ENCODE measurements around the gene LRMDA. TPM values are rescaled to one million over a fixed set of nuclear protein-coding genes. Genes with fewer than 3 reads are reported as not detected.
A peak's percentile ranks its signal among the peaks of the same experiment; 100 is the strongest.

LRMDA gene
- total RNA-seq, 1 experiment from 2014 or later = not detected

DNA sequence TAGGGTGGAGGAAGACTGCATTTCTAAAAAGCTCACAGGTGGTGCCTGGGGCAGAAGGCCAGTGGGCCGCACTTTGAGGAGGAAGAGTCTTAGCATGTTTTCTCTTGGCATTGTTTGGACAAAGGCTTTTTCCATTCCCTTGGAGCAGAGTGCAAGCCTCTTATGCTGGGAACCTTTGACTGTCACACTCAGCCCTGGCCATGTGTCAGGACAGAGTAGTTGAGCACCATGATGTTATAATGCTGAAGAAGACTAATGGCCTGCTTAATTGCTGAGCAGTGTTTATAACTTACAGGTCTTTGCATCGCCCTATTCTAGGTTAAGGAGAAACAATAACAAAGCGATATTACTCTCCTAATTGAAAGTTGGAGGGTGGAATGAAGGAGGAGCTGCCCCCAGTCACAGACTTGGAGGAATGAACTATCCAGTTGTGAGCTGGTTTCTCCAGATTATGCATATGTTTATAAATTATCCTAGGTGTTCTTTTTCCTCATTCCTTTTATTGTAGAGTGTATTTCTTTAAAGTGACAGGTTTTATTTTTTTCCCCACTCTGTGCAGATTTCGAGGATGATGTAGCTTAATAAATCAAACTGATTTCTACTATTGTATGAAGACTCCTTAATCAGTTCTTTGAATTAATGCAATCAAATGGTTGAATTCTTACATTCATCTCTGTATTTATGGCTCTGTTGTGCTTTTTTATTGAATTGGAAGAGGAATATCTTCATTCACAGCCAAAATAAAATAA lies 767.0 kb downstream of the LRMDA start:
- DNase-seq (ENCODE audit: low read depth) = no peak

DNA sequence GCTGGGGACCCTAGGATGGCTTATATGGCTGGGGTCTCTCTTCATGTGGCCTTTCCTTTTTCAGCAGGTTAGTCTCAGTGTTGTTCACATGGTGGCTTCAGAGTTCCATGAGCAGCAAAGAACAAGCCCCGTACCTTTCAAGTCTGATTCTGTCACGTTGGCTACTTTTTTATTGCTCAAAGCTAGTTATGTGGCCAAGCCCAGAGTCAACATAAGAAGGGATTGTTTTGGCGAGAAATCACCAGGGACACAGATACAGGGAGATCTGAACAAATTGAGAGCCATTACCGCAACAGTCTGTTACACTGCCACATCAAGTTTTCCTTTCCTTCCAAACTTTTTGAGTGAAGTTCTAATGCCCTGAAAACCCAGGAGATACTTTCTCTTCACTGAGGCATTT lies 770.5 kb downstream of the LRMDA start:
- DNase-seq (ENCODE audit: low read depth) = no peak

DNA sequence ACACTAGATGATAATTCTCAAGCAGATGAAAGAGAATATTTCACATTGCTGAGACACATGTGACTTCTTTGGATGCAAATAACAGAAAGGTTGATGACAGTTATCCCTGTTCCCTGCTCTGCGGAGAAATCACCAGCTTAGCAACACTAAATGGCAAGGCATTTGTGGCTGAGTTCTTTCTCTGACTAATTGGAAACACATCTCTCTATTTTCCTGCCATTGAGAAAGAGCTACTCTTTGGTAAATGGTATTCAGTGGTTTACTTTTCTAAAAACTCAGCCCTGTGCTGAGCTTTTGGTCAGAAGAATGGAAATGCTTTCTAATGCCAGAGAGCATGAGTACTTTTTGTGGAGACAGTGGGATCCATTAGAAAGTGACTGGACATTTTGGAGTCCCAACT lies 771.4 kb downstream of the LRMDA start:
- no peak for DNase-seq (ENCODE audit: low read depth)

DNA sequence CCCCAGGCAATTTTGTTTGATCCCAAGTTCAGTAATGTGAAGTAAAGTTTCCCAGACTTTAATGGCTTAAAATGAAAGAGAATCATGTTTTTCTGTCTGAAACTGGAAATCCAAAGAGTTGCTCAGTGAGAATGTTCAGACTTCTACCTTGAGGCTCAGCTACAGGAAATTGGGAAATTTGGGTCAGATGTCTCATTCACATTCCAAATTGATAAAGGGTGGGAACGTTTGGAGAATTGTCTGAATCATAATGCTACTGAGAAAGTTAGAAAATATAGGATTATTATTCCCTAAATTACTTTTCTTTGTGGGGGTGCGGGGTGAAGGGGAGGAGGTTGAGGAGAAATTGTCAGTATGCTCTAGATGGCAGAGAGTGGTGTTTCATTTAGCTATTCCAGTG lies 773.9 kb downstream of the LRMDA start:
- no peak for DNase-seq (ENCODE audit: low read depth)

DNA sequence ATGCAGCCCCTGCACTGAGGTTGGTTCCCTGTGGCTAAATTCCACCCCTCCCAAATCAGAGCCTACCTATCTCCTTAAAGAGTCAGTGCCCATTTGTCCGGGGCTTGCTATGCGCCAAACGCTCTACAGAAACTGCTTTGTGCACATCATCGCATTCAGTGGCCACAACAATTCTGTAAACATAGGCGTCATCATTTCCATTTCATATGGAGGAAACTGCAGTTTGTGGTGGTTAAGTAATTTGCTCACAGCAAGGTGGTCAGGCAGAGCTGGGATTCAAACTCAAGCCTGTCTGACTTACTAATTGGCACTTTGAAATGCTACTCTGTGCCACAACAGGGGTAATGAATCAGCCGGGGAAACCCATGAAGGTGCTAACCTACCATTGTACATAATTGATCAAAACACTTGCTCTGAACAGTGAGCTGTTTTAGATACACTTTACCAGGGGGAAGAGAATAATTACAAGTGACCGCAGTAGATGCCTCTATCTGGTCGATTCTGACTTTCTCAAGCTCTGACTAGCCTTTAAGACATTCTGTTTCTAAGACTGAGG lies 775.5 kb downstream of the LRMDA start:
- DNase-seq (ENCODE audit: low read depth) = peak; percentile 2

DNA sequence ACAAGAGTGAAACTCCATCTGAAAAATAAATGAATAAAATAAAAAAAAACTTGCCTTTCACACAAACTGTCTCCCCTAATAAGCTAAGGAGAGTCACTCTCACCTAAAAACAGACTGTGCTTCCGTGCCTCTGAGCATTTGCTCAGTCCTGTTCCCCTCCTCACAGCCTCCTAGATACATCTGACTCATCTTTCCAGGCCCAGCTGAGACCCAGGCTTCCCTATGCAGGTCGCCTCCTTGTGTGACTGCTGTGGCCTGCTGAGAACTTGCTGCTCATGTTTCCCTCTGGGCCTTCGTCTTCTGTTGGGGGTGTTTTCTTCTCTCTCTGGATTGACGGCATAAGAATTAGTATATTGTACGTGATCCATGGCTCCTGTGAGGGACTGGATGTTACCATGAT lies 777.7 kb downstream of the LRMDA start:
- peak; percentile 8 for DNase-seq (ENCODE audit: low read depth)

DNA sequence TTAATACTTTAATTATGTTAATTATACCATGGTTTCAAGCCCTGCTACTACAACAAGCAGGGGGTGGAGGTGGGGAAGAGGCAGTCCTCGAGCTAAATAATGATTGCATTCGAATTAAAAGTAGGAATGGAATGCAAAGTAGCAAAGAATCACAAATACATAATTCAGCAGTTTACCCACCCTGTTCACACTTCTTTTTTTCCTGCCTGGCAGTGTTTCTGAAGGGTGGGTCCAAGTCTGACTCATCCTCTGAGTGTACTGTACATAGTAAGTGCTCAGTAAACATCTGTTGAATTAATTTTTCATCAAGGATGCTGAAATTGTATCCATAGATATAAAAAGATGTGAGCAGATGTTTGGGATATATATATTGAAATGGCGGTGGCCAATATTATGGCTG lies 778.8 kb downstream of the LRMDA start:
- no peak for DNase-seq (ENCODE audit: low read depth)

DNA sequence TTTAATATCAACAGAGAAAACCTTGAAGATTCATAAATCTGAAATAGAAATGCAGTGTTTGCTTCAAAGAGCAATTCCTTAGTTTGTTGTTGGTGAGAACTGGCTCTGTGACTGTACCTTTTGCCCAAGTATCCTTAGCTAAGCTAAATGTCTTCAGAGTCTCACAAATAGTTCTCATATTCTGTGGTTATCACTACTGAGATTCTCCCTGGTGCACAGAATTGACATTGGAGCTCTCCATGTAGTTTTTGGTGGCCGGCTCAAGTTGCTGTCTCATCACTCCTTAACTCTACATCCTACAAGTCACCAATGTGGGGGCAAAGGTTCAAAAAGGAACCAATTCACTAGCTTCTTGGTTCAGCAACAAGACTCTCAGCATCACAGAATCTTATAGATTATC lies 780.3 kb downstream of the LRMDA start:
- DNase-seq (ENCODE audit: low read depth) = no peak

DNA sequence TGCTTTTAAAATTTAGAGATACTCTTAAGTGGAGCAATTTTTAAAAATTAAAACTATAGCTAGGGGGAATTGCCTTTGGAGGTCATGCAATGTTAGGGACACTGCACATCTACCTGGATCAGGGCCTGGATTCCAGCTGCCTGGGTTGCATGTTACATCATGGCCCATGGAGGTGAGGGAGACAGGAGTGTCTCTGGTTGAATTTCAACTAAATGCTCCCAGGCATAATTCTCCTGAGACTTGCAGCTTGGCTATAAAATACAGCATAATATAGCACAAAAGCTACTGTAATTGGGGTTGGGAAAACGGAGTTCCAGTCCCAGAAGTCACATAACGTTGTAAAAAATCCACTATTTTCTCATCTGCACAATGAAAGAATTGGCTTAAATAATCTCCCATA lies 782.5 kb downstream of the LRMDA start:
- DNase-seq (ENCODE audit: low read depth) = no peak

DNA sequence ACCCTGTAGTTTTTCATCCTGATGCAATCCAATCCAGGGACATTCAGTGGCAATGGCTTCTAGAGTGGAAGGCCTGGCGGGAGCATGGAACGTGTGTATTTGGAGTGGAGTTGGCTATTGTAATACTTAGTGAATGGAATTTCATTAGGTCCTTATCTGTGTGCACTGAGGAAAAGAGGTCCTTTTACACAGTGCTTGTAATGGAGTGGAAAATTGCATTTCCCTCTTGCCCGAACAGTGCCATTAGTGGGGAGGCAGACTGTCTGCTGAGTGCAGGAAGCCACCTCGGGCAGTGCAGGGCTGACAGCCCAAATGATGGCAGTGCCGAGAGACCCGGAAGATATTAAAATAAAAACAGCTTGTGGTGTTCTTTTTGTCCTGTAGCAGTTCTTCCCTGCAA lies 786.6 kb downstream of the LRMDA start:
- DNase-seq (ENCODE audit: low read depth) = no peak

DNA sequence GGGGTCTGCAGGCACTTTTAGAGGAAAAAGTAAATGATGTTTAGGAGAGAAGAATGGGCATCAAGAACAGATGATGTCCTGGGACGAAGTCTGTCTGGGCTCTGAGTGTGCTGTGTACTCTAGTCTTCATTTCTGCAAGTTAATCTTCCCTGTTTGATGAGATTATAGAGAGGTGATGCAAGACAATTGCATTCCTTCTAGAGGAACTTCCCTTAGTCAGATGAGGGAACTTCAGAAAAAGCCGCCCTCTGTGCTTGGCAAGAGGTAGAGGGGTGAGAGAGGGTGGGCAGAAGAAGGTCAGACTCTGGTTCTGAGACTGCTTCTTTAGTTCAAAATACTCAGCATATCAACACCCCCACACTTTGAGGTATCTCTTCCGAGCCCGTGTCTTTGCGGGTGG lies 797.9 kb downstream of the LRMDA start:
- no peak for DNase-seq (ENCODE audit: low read depth)

DNA sequence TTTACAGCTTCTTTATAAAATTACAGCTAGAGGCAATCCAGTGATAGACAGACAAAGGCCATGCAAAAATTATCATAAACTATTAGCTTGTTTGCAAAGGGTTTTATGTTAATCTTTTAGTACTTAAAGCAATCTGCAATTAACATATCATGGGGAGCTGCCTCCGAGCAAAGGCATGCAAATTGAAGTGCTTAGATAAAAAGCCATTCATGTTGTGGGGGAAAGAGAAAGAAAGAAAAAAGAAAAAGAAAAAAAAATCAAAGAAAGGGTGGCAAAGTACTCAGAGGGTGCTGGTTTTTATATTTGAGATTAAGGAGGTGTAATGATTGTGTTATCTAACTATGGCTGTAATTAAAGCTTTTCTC lies 799.5 kb downstream of the LRMDA start:
- DNase-seq (ENCODE audit: low read depth) = no peak

DNA sequence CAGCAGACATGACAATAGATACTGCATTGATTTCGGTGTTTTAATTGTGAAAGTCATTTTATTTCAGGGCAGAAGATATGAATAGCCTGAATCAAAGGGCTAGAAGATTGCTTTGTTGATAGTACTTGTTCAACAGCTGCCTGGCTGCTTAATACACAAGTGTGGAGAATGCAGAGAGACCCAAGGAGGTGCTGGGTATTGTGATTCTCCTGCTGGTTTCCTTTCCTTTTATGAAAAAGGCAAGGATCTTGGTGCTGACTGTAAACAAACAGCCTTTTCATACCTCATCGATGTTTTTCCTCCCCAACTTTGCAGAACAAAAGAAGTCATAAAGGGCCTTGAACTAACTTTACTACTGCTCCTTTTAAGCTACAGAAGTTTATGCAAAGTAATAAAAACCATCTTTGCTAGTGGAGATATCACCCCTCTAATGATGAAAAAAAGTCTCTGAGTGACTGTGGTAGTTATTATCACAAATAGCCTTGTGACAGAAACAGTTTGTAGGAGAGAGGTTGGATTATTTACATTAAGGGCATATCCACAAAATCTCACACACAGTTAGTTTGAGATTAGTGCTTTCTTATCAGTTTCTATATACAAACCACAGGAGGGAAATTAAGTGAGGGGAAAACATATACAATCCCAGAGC lies 800.0 kb downstream of the LRMDA start:
- DNase-seq (ENCODE audit: low read depth) = no peak

DNA sequence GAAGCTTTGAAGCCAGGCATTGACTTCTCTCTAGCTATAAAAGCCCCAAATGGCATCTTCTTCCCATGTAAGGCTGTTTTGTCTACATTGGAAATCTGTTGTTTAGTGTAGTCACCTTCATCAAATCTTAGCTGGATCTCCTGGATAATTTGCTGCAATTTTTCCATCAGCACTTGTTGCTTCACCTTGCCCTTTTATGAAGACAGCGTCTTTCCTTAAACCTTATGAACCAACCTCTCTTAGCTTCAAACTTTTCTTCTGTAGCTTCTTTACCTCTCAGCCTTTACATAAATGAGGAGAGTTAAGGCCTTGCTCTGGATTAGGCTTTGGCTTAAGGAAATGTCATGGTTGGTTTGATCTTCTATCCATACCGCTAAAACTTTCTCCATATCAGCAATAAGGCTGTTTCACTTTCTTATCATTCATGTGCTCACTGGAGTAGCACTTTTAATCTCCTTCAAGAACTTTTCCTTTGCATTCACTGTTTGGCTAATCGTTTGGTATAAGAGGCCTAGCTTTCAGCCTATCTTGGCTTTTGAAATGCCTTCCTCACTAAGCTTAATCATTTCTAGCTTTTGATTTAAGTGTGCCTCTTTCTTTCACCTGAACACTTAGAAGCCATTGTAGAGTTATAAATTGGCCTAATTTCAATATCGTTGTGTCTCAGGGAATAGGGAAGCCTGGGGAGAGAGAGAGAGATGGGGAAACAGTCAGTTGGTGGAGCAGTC lies 803.2 kb downstream of the LRMDA start:
- no peak for DNase-seq (ENCODE audit: low read depth)

DNA sequence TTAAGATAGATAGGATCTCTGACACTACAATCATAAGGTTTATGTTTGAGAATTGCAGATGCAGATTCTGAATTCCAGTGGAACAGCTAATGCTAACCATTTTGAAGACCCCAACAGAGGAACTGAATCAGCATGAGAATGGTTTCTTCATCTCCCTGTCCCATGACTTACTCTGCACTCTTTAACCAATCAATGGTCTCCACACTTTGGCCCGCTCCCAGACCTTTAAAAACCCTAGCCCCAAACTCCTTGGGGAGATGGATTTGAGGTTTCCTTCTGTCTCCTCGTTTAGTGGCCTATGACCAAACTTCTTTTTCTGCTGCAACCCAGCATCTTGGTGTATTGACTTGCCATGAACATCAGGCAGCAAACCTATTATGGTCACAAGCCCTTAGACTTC lies 804.9 kb downstream of the LRMDA start:
- no peak for DNase-seq (ENCODE audit: low read depth)

DNA sequence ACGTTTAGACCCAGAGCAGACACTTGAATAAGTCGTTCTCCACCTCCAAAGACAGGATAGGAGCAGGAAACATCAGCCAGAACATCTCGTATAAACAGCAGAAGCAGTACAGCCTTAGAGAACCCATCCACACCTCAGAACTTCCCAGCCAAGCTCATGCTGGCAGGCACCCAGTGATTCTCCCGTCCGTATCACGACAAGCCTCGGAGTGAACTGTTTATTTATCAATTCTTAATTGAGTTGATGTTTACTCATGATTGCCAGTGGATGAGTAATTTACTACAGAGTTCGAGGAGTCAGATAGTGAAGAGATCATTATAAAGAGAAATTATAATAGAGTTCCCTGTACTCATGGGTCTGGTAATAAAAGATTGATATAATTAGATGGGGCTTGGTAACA lies 811.5 kb downstream of the LRMDA start:
- no peak for DNase-seq (ENCODE audit: low read depth)

DNA sequence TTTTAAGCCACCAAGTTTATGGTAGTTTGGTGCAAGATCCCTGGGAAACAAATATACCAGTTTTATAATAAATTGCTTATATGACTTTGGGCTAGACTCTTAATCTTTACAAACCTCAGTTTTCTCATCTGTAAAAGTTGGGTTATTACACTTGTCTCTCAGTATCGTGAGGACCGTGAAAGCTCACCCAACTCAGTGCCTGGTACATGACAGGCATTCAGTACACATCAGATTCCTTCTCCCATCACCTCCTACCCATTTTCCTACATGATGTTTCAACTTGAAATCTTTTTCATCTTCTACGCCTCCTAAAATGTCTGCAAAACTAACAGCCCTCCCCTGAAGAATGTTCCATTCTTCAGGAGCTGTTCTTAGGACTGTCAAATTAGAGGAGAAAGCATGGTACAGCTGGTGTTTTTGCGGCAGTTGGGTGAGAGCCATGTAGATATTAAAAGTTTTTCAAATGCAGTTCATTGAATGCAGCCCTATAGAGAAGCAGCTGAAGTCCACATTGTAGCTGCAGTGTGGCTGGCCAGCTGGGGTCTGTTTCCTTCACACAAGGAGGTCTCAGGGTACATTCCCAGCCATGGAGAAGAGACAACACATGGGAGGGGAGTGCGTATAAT lies 812.8 kb downstream of the LRMDA start:
- no peak for DNase-seq (ENCODE audit: low read depth)

DNA sequence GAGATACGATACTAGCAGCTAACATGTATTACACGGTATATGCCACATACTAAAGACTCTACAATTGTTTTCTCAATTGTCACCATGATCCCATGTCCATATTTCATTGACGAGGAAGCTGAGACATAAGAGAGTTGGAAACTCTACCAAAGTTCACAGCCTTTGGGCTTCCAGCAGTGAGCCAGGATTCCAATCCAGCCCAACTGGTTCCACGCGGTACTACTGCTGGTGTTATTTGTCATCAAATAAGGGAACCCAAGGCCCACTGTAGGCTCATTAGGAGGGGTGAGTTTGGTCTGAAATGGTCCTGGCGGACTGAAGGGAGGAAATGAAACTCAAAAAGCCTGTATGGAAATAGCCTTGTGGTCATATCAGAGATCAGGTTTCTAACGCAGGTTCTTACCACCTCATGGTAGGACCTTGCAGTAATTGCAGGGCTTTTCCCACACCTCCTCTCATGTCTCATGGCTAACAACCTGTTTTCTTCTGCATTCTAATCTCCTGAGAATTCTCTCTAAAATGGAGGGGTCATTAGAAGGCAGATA lies 814.6 kb downstream of the LRMDA start:
- no peak for DNase-seq (ENCODE audit: low read depth)

DNA sequence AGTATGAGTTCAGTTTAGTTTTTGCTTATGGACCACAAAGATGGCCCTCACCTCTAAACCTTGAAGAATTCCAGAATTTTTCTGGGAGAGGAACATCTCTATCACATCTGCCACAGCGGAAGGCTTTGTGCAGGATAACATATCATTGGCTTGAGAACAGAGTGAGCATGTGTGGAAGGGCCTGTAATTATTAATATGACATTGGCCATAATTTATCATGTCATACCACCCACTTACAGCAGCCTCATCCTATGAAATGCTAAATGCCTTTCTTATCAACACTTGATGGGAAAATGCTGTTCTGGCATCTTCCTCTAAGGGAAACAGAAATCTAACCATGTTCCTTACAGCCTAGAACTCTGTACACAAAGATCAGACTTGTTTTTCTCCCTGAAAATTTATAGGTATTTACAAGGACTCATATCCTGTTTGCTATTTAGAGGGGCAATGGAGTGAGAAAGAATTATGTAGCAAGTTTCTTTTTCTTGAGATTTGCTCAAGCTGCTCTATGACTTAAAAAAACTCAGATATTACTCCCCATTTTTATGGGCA lies 817.3 kb downstream of the LRMDA start:
- no peak for DNase-seq (ENCODE audit: low read depth)

DNA sequence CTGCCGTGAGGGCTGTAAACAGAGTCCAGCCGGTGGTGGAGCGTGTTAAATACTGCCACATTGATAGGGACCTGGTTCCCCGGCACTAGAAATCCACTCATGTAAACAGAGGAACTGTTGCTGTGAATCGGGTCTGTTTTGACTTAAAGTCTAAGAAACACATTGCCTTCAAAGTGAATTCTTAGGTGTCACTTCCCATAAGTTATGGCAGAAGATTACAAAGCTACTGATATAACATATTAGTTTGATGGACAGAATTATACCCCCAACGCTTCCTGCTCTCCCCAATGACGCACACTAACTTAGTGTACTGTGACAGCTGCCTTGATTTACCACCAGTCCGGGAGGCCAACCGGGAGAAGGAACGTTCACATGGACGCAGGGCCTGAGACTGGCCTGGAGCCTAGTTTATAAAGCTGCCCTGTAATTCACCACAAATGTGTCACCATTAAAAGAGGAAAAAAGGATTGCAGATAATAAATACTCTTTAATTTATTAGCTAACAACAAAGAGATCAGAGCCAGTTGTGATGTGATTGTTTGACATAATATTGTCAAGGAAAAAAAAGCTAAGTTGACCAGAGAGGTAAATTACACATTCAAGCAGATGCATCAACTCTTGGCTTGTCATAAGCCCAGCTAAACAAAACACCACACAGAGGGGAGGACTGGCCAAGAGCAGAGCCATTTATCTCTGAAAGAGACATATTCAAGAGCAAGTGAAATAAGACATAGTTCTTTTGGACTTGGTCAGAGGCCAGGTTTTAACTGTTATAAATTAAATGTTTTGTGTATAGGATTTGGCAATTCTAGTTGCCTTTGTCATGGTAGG lies 820.6 kb downstream of the LRMDA start:
- DNase-seq (ENCODE audit: low read depth) = peak; percentile 3

DNA sequence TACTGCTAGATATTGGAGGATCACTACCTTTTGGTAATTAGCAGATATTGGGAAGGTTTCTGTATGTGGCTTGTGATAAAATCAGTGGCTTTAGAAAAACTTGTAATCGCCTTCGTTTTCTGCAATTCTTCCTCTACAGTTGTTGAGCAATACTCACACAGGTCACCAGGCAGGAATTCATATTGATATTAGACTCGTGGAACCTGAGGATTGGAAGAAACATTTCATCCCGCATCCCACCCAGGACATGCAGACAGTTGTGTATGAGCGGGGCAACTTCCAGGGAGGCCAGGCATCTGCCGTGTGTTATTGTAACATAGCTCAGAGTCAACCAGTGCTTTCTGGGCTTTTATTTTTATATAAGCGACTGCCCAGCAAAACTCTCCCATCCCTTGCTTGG lies 821.3 kb downstream of the LRMDA start:
- DNase-seq (ENCODE audit: low read depth) = no peak

All from Daoy (cell line).